ENCODE results near the gene ALDH1L1.

The ALDH1L1 gene

GRCh38 chr3:126180477-126181397 lies at the start of gene ALDH1L1:
ALDH1L1 (minus strand) TSS chr3:126180586; CDS start chr3:126160979, 19,607 bp downstream.
- no peak for DNase-seq

GRCh38 chr3:126226374-126226773 lies 46.0 kb upstream of the ALDH1L1 start:
- no peak for DNase-seq

GRCh38 chr3:126216416-126216815 lies 36.0 kb upstream of the ALDH1L1 start:
- no peak for DNase-seq

GRCh38 chr3:126213379-126214028 lies 33.1 kb upstream of the ALDH1L1 start:
- no peak for DNase-seq

- peak; percentile 16 for DNase-seq
These were observed 32.4 kb upstream of the ALDH1L1 start for GRCh38 chr3:126212620-126213378.

GRCh38 chr3:126212250-126212619 lies 31.8 kb upstream of the ALDH1L1 start:
- DNase-seq, result no peak

- no peak for DNase-seq
These were observed 31.2 kb upstream of the ALDH1L1 start for GRCh38 chr3:126211569-126211968.

- no peak for DNase-seq
These were observed 30.2 kb upstream of the ALDH1L1 start for GRCh38 chr3:126210606-126211005.

- DNase-seq, result no peak
These were observed 29.4 kb upstream of the ALDH1L1 start for GRCh38 chr3:126209741-126210140.

- peak; percentile 94 for DNase-seq
These were observed 28.3 kb upstream of the ALDH1L1 start for GRCh38 chr3:126208606-126209256.

- no peak for DNase-seq
These were observed 27.8 kb upstream of the ALDH1L1 start for GRCh38 chr3:126208182-126208581.

- DNase-seq, result no peak
These were observed 26.8 kb upstream of the ALDH1L1 start for GRCh38 chr3:126207166-126207565.

- DNase-seq, result no peak
These were observed 25.6 kb upstream of the ALDH1L1 start for GRCh38 chr3:126205717-126206655.

- no peak for DNase-seq
These were observed 22.3 kb upstream of the ALDH1L1 start for GRCh38 chr3:126202680-126203079.

- DNase-seq, result no peak
These were observed 21.9 kb upstream of the ALDH1L1 start for GRCh38 chr3:126202276-126202675.

GRCh38 chr3:126201168-126201567 lies 20.8 kb upstream of the ALDH1L1 start:
- no peak for DNase-seq

- DNase-seq, result no peak
These were observed 20.1 kb upstream of the ALDH1L1 start for GRCh38 chr3:126200534-126200933.

GRCh38 chr3:126199256-126199655 lies 18.9 kb upstream of the ALDH1L1 start:
- DNase-seq, result no peak

- DNase-seq, result peak; percentile 14
These were observed 17.6 kb upstream of the ALDH1L1 start for GRCh38 chr3:126197854-126198584.

GRCh38 chr3:126197343-126197742 lies 17.0 kb upstream of the ALDH1L1 start:
- DNase-seq, result no peak

GRCh38 chr3:126194713-126195305 lies 14.4 kb upstream of the ALDH1L1 start:
- no peak for DNase-seq

All from NCI-H2081 treated with DMSO at 0.1 percent for 48 hours (cell line).